Raji (cell line): ENCODE measurements around the gene PDXK.

Experiments used
- POLR2A ChIP-seq: IDR thresholded peaks from 2 replicates; pipeline ENCODE4 v1.6.1; 2011; ENCODE audit warnings: low read depth, low read length, control low read depth; ENCODE audit not compliant: insufficient read depth

PDXK gene

DNA sequence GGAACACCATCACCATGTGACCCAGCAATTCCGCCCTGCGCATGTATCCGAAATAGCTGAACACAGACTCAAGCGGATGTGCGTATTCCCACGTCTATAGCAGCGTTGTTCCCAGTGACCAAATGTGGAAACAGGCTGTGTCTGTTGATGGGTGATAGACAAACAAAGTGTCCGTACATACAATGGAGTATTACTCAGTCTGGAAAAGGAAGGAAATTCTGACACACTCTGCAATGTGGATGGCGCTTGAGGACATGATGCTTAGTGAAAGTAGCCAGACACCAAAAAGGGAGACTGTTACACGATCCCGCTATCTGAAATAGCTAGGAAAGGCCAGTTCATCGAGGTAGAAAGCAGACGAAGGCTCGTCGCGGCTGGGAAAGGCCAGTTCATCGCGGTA is 25.8 kb downstream of the PDXK start:
- TF ChIP-seq POLR2A = no peak

GRCh38 chr21:43745772-43746517 is 27.0 kb downstream of the PDXK start:
- TF ChIP-seq POLR2A = no peak

DNA sequence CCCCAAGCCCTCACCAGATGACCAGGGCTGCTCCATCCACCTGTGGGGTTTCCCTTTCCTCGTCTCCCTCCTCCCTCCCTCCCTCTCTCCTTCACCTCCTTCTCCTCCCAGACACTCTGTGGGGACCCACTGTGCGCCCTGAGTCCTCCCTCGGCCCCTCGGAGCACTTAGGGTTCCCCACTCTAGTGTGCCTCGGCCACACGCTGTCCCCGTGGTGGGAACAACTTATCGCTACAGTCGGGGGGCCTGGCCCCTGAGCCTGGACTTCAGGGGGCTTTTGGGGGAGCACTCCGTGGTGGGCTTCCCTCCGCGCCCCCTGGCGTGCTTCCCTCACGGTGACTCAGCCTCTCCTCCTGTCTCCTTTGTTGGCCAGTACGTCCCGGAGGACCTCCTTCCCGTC is 29.7 kb downstream of the PDXK start:
- TF ChIP-seq POLR2A = no peak

GRCh38 chr21:43749651-43750262 is 30.8 kb downstream of the PDXK start:
- TF ChIP-seq POLR2A = no peak

GRCh38 chr21:43750339-43751033 is 31.6 kb downstream of the PDXK start:
- no peak for TF ChIP-seq POLR2A

DNA sequence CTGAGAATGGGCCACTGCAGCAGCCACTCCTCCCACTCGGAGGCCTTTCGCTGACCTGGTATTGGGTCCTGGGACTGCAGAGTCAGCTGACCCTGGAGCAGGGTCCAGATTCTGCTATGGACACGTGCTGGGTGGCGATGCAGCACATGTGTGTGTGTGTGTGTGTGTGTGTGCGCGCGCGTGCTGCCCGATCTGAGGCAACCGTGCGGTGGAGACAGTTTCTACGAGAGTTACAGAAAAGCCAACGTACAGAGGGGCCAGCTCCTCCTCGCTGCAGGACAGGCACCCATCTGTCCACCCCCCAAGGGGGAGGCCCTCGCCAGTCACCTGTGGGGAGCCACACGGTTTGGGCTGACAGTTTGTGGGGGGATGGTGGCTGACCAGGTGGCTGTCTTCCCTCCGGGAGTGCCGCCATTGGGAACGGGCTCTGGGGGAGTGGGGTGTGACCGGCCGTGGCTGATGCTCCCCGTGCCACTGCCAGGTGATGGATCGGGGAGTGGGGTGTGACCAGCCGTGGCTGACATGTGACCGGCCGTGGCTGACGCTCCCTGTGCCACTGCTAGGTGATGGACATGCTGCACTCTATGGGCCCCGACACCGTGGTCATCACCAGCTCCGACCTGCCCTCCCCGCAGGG is 33.1 kb downstream of the PDXK start:
- no peak for TF ChIP-seq POLR2A

GRCh38 chr21:43752758-43753438 is 34.0 kb downstream of the PDXK start:
- TF ChIP-seq POLR2A = no peak

GRCh38 chr21:43753439-43753799 is 34.5 kb downstream of the PDXK start:
- TF ChIP-seq POLR2A = no peak

- no peak for TF ChIP-seq POLR2A
Observed at GRCh38 chr21:43754948-43755781, 36.2 kb downstream of the PDXK start.

- no peak for TF ChIP-seq POLR2A
Observed at GRCh38 chr21:43755820-43756594, 37.1 kb downstream of the PDXK start.

DNA sequence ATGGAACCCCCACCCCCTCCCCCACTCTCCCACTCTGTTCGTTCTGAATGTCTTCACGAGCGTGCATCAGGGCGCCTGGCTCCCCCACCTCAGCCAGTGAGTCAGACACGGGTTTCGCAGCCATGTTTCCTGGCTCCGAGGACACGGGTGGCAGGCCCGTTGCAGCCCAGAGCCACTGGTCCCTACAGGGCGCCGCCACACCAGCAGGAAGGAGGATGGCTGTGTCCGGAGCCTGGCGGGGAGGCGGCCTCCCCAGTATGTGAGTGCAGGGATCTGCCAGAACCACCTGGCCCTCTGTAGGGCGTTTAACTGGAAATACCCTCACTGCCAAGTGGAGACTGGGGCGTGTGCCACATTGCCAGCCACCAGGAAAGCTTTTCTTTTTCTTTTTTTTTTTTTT is 38.7 kb downstream of the PDXK start:
- TF ChIP-seq POLR2A = no peak

DNA sequence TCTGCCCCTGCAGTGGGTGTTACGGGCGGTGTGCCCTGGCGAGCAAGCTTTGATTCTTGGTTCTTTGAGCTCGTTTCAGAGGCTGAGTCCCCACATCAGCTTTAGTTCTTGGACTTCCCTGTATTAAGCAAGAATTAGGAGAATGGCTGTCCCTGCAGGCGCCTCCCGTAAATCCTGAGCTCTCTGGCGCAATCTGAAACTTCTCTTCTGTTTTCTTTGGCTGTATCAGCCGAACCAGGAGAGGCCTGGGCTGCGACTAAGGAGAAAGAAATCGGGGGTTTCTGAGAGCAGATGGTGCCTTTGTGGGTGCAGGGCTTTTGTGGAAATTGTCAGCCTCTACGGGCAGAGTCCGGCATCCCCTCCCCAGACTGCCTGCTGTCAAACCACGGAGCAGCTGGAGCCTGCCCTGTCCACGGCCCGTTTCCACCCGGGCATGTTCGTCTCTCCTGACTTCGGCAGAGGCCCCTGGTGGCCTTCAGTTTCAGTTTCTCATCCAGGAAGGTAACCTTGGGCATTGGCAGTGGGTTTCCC is 39.2 kb downstream of the PDXK start:
- no peak for TF ChIP-seq POLR2A

DNA sequence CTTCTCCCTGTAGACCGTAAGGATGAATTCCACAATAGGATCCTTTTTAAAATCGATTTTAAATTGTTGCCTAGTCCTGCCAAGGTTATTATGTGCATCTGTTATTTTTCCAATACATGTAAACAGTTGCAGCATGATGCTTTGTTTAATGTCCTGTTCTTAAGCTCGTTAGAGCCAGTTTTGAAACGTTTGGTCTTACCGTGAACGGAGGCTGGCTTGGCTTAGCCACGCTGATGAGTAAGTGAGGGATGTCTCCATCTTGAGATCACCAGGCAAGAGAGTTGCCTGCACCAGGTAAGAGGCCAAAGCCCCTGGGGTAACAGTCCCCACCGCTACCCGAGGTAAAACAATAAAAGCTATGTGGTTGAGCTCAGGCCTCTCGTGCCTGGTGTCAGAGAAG is 39.9 kb downstream of the PDXK start:
- TF ChIP-seq POLR2A = no peak

GRCh38 chr21:43759651-43760050 is 40.7 kb downstream of the PDXK start:
- no peak for TF ChIP-seq POLR2A

- TF ChIP-seq POLR2A = no peak
Observed at GRCh38 chr21:43760391-43760958, 41.5 kb downstream of the PDXK start.
